HG03097 (cell line): ENCODE measurements around the gene MR1.

ENCODE experiments used
- ATAC-seq: cut with Tn5 transposase; IDR thresholded peaks from one replicate; pipeline ENCODE4 v1.9.1; 2021; ENCODE audit not compliant: unreplicated experiment, low FRiP score

The MR1 gene

GRCh38 chr1:181033799-181034451, at the start of gene MR1:
MR1 (plus strand) TSS chr1:181033983; CDS start chr1:181034008, 25 bp downstream.
- ATAC-seq = peak; percentile 90

GRCh38 chr1:180988253-180988752, 45.5 kb upstream of the MR1 start:
- ATAC-seq = no peak

- no peak for ATAC-seq
Observed at GRCh38 chr1:180994262-180994661, 39.5 kb upstream of the MR1 start.

DNA sequence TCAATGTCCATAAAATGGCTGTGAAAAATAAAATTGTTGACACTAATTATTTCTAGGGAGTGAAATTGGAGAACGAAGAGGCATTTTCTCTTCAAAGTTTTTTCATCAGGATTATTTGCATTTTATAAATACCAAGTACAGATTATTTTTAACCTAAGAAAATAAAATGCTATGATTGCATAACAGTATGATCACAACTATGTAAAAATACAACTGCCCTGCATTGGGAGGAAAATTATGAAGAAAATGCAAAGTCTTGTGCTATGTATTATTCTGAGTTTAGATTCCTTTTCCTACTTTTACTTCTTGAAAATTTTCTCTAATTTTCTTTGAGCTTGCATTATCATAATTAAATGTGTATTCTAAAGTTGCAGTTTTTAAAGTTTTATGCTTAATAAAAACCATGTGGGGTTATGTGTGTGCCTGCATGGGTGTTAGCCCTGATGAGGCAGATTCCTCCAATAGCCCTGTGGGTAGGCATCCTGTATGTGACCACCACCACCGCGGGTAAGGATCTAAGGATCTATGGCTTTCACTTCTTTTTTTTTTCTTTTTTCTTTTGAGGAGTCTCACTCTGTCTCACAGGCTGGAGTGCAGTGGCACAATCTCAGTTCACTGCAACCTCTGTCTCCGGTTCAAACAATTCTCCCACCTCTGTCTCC, 35.8 kb upstream of the MR1 start:
- ATAC-seq = no peak

- no peak for ATAC-seq
Observed at GRCh38 chr1:181001091-181001780, 32.5 kb upstream of the MR1 start.

GRCh38 chr1:181002582-181003172, 31.1 kb upstream of the MR1 start:
- no peak for ATAC-seq

- no peak for ATAC-seq
Observed at GRCh38 chr1:181010789-181011188, 23.0 kb upstream of the MR1 start.

GRCh38 chr1:181011301-181012202, 22.2 kb upstream of the MR1 start:
- ATAC-seq = no peak

DNA sequence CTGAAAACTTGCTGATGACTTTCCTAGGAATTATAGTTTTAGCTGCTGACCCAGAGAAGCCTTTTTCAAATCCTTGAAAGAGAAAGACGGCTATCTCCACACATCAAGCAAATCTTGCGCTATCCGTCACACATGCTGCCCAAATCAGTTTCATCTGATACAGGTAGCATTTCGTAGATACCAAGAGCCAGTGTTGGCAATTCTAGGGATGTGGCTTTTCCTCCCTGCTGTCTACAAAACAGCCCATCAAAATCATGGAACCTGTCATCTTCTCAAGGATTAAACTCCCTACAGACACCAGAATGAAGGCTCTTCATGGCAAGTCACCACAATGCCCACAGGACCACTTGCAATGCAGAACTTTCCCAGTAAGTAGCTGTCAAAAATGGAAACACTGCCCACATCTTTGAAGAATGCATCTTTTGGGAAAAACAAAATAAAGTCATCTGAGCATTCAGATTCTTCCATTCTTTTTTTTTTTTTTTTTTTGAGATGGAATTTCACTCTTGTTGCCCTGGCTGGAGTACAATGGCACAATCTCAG, 21.5 kb upstream of the MR1 start:
- no peak for ATAC-seq

DNA sequence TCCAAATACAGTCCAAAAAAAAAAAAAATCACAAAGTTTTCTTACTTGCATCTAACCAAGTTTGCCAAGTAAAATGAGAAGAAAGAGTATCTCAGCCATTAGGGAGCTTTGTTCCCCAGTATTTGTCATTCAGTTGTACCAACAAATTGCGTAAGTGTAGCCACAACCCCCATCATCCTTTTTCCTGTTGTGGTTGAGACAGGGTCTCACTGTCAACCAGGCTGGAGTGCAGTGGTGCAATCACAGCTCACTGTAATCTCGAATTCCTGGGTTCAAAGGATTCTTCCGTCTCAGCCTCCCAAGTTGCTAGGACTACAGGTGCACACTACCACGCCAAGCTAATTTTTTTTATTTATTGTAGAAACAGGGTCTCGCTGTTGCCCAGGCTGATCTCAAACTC, 20.6 kb upstream of the MR1 start:
- ATAC-seq = no peak

- no peak for ATAC-seq
Observed at GRCh38 chr1:181014477-181015250, 19.1 kb upstream of the MR1 start.

GRCh38 chr1:181015251-181015615, 18.6 kb upstream of the MR1 start:
- ATAC-seq = no peak

DNA sequence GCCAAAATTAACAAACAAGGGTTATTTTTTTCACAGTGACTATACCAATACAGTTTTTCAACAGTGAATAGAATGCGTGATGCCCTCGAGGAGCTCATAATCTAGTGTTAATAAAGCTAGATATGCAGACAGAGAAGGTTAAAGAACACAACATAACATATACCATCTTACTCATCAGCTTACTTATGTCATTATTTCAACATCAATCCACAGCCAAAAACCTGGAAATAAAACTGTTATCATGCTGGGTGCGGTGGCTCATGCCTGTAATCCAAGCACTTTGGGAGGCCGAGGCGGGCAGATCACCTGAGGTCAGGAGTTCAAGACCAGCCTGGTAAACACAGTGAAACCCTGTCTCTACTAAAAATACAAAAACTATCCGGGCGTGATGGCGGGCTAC, 17.2 kb upstream of the MR1 start:
- ATAC-seq = no peak

DNA sequence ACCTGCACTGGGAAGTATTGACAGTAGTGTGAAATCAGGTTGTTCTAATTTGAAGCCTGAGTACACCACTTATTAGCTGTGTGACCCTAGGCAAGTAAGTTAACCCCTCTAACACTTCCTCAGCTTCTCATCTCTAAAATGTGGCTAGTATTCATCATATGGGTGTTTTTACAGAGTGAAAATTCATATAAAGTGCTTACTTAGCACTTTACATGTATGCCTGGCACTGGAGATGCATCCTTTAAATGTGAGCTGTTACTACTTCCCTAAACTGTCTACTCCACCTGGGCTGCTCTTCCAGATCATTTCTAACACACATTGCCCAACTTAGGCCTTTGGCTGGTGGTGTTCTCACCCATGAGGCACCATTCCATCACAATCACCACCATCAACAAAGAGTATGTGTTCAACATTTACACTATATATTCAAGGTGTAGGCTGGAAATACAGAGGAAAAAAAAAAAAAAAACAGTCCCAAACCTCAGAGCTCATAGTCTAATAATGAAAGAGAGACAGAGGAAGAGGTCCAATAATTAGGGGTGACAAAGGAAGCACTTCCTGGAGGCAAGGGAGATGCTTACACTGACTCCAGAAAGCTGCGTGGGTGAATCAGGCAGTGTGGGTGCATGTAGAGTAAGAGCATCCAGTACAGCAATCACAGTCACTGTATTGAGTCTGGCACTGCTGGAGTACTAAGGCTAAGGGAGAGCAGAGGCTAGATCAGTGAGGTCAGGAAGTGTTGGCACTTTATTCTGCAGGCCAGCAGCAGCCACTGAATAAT, 14.7 kb upstream of the MR1 start:
- ATAC-seq = no peak

GRCh38 chr1:181021159-181021558, 12.6 kb upstream of the MR1 start:
- ATAC-seq = no peak

- peak; percentile 38 for ATAC-seq
Observed at GRCh38 chr1:181021811-181022434, 11.9 kb upstream of the MR1 start.

DNA sequence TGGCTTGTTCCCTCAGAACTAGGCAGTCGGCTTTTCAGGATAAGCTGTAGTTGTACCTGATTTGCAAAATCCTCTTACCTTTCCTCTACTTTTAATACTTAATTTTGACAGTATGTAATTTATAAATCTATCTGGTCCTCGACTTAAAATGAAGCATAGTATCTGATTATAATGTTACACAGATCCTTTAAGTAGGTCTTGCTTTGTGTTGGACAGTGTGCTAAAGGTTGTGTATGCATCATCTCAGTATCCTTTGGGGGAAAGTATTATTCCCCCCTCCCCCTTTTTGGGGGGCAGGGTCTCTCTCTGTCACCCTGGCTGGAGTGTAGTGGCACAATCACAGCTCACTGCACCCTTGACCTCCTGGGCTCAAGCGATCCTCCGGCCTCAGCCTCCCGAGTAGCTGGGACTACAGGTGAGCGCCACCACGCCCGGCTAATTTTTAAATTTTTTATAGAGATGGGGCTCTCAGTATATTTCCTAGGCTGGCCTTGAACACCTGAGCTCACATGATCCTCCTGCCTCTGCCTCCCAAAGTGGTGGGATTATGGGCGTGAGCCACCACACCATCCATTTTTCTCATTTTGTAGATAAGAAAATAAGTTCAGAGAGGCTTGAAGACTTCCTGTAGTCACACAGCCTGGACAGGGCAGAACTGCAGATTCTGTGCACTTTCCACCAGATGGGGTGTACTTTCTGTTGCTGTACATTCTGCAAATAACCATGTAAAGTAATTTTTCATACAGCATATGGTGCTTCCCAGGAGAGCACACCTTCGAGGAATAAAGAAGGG, 10.3 kb upstream of the MR1 start:
- no peak for ATAC-seq
